Mesenchymal stem cell (in vitro differentiated cells and primary cell): ENCODE results near the gene SUSD2.

ENCODE experiments used
- DNase-seq: peaks from one replicate; pipeline ENCODE4 v3.0.0-alpha.2; 2013
- H2AFZ ChIP-seq: one replicate; pipeline ENCODE4 v1.6.1; 2013; ENCODE audit warnings: low read depth, mild to moderate bottlenecking, control low read depth, inconsistent platforms, low read length, moderate library complexity
- H2AK5ac ChIP-seq: 2 replicates; pipeline ENCODE4 v1.6.1; 2013; ENCODE audit warnings: low read length, moderate library complexity, mild to moderate bottlenecking, inconsistent platforms; ENCODE audit not compliant: severe bottlenecking
- H2BK120ac ChIP-seq: one replicate; pipeline ENCODE4 v1.6.1; 2013; ENCODE audit warnings: low read depth, mild to moderate bottlenecking, inconsistent platforms, low read length, moderate library complexity
- H2BK12ac ChIP-seq, 2 experiments: one replicate each; pipeline ENCODE4 v1.6.1; 2013; ENCODE audit warnings: inconsistent platforms in 2 of 2, low read length in 2 of 2, mild to moderate bottlenecking in 2 of 2, moderate library complexity in 2 of 2, control low read depth in 1 of 2
- H2BK15ac ChIP-seq: one replicate; pipeline ENCODE4 v1.6.1; 2013; ENCODE audit warnings: mild to moderate bottlenecking, low read depth, inconsistent platforms; ENCODE audit not compliant: poor library complexity, severe bottlenecking
- H2BK5ac ChIP-seq: 2 replicates; pipeline ENCODE4 v1.6.1; 2013; ENCODE audit warnings: low read depth, mild to moderate bottlenecking, low read length, control low read depth, inconsistent platforms; ENCODE audit not compliant: poor library complexity, severe bottlenecking
- H3K14ac ChIP-seq, 2 experiments: one replicate each; pipeline ENCODE4 v1.6.1; 2013; ENCODE audit warnings: inconsistent platforms in 2 of 2, low read length in 2 of 2, control low read depth in 1 of 2, mild to moderate bottlenecking in 1 of 2, moderate library complexity in 1 of 2
- H3K18ac ChIP-seq, 2 experiments: one replicate each; pipeline ENCODE4 v1.6.1; 2013; ENCODE audit warnings: inconsistent platforms in 2 of 2, low read length in 2 of 2, control low read depth in 1 of 2, low read depth in 1 of 2, mild to moderate bottlenecking in 1 of 2
- H3K23ac ChIP-seq, 2 experiments: one replicate each; pipeline ENCODE4 v1.6.1; 2013; ENCODE audit warnings: inconsistent platforms in 2 of 2, low read length in 2 of 2, mild to moderate bottlenecking in 2 of 2, moderate library complexity in 2 of 2, control low read depth in 1 of 2
- H3K27ac ChIP-seq: 2 replicates; pipeline ENCODE4 v1.5.1; 2013; ENCODE audit warnings: mild to moderate bottlenecking, moderate library complexity, low read length, control low read depth, inconsistent platforms; ENCODE audit not compliant: poor library complexity, severe bottlenecking
- H3K27me3 ChIP-seq, 2 experiments: 2 replicates each; pipeline versions ENCODE4 v1.6.1 to v1.7.0; 2013; ENCODE audit warnings: low read length in 2 of 2, mild to moderate bottlenecking in 2 of 2, moderate library complexity in 2 of 2, control low read depth in 1 of 2, inconsistent platforms in 1 of 2; ENCODE audit not compliant: control insufficient read depth in 1 of 2, insufficient read depth in 1 of 2
- H3K36me3 ChIP-seq, 2 experiments: 2 replicates each; pipeline versions ENCODE4 v1.6.1 to v1.7.0; 2013; ENCODE audit warnings: low read length in 2 of 2, control low read depth in 1 of 2, inconsistent platforms in 1 of 2, low read depth in 1 of 2, mild to moderate bottlenecking in 1 of 2; ENCODE audit not compliant: insufficient read depth in 2 of 2, control insufficient read depth in 1 of 2
- H3K4ac ChIP-seq, 2 experiments: one replicate each; pipeline ENCODE4 v1.6.1; 2013; ENCODE audit warnings: inconsistent platforms in 2 of 2, low read length in 2 of 2, mild to moderate bottlenecking in 2 of 2, moderate library complexity in 2 of 2, control low read depth in 1 of 2, low read depth in 1 of 2
- H3K4me1 ChIP-seq: 2 replicates; pipeline ENCODE4 v1.6.1; 2013; ENCODE audit warnings: low read depth, low read length, control low read depth; ENCODE audit not compliant: control insufficient read depth, insufficient read depth
- H3K4me2 ChIP-seq: 2 replicates; pipeline ENCODE4 v1.6.1; 2013; ENCODE audit warnings: low read length, mild to moderate bottlenecking, inconsistent platforms; ENCODE audit not compliant: poor library complexity, severe bottlenecking
- H3K4me3 ChIP-seq, 2 experiments: 2 replicates each; pipeline versions ENCODE4 v1.5.1 to v1.7.0; 2013; ENCODE audit warnings: low read length in 2 of 2, mild to moderate bottlenecking in 2 of 2, control low read depth in 1 of 2, low read depth in 1 of 2; ENCODE audit not compliant: insufficient read depth in 1 of 2
- H3K79me1 ChIP-seq: replicated peaks from 2 replicates; pipeline ENCODE4 v1.6.1; 2013; ENCODE audit warnings: mild to moderate bottlenecking, control low read depth, low read length, inconsistent platforms; ENCODE audit not compliant: poor library complexity, severe bottlenecking
- H3K9ac ChIP-seq: 2 replicates; pipeline ENCODE4 v1.7.0; 2013; ENCODE audit warnings: mild to moderate bottlenecking, low read length, moderate library complexity
- H3K9me3 ChIP-seq: 2 replicates; pipeline ENCODE4 v1.7.0; 2013; ENCODE audit warnings: mild to moderate bottlenecking, low read length; ENCODE audit not compliant: control insufficient read depth
- H4K8ac ChIP-seq: one replicate; pipeline ENCODE4 v1.6.1; 2013; ENCODE audit warnings: inconsistent platforms, mild to moderate bottlenecking, low read length, moderate library complexity
- H4K91ac ChIP-seq: one replicate; pipeline ENCODE4 v1.6.1; 2013; ENCODE audit warnings: mild to moderate bottlenecking, low read length, inconsistent platforms
- WGBS: methylation state at CpG from one replicate; pipeline ENCODE4 v1.1.7; 2013; ENCODE audit warnings: mixed read lengths; 5-methylcytosine and 5-hydroxymethylcytosine counted together

SUSD2 gene

DNA sequence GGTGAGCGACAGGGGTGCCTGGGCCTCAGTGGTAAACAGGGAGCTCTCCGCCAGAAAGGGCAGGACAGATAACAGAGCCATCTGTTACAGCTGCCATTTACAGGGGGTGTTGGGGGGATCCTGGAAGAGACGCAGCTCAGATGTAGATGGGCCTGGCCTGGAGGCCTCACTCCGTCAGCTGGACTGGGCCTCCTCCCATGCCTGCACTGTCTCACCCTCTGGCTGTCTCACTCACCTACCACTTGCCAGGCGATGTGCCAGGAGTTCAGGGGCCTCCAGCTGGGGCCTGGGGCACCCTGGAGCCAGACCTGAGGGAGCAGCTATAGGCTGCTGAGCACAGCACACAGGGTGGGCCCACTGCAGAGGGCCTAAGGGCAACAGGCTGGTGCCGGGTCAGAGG lies 16.3 kb upstream of the SUSD2 start:
- H2BK120ac ChIP-seq: no peak overlapping the region
- no peak overlapping the region for H2BK12ac ChIP-seq

DNA sequence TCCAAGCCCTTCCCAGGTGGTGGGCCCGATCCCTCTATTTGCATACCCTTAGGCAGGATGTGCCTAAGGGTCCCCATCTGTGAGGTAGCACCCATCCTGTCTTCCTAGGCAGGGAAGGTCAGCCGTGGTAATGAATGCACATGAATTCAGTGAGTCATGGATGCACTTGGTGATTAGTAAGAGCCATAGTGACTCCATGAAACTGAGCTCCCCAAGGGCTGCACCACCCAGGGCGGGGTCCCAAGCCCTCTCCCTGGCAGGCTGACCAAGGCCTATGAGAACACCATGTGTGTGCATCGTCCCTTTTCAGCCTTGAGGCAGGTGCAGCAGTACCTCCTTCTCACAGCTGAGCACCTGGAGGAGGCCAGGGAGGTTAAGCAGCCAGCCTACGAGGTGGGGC lies 15.6 kb upstream of the SUSD2 start:
- H2BK5ac ChIP-seq: no peak overlapping the region
- H3K4me2 ChIP-seq: no peak overlapping the region
- 86% methylated on average over 5 of the region's 5 CpGs for WGBS
- no peak overlapping the region for H2BK120ac ChIP-seq
- no peak overlapping the region for H3K14ac ChIP-seq
- no peak overlapping the region for H2BK15ac ChIP-seq
- no peak for DNase-seq
- no peaks in the 10 kb centered on the region for H3K9me3 ChIP-seq
- peaks cover 2% of the 10 kb centered on the region for H3K79me1 ChIP-seq
- peaks cover 52 to 94% of the 10 kb centered on the region in 2 experiments for H3K36me3 ChIP-seq
- H3K4me3 ChIP-seq: no peak overlapping the region
- no peak overlapping the region for H3K18ac ChIP-seq
- H3K27ac ChIP-seq: no peak overlapping the region
- no peak overlapping the region for H3K4ac ChIP-seq
- no peak overlapping the region for H3K23ac ChIP-seq
- peaks cover 15% of the 10 kb centered on the region for H3K4me1 ChIP-seq
- peak overlapping the region; percentile 9 for H4K91ac ChIP-seq
- H2AK5ac ChIP-seq: no peak overlapping the region
- H3K27me3 ChIP-seq: no peaks in the 10 kb centered on the region
- H2BK12ac ChIP-seq: peak overlapping the region in 1 of 2 experiments; percentile 4
- H2AFZ ChIP-seq: no peak overlapping the region
- no peak overlapping the region for H4K8ac ChIP-seq
- no peak overlapping the region for H3K9ac ChIP-seq

More for the DNA sequence above, 16.3 kb upstream of the SUSD2 start:
- Histone ChIP-seq H2BK5ac (no peak overlapping the region), H3K36me3 (peaks cover 49 to 88% of the 10 kb centered on the region in 2 experiments), H3K9ac (no peak overlapping the region), H3K4me2 (no peak overlapping the region), H3K27ac (no peak overlapping the region), H3K4me3 (no peak overlapping the region), H4K8ac (no peak overlapping the region), H3K4me1 (peaks cover 15% of the 10 kb centered on the region), H3K27me3 (no peaks in the 10 kb centered on the region), H3K79me1 (peaks cover 7% of the 10 kb centered on the region), H3K18ac (no peak overlapping the region), H3K23ac (no peak overlapping the region), H2BK15ac (peak overlapping the region; percentile 6), H2AK5ac (no peak overlapping the region), H4K91ac (no peak overlapping the region), H3K14ac (no peak overlapping the region), H2AFZ (no peak overlapping the region), H3K9me3 (no peaks in the 10 kb centered on the region), H3K4ac (no peak overlapping the region)
- DNase-seq: no peak
- WGBS: over 99% methylated on average over 6 of the region's 6 CpGs

DNA sequence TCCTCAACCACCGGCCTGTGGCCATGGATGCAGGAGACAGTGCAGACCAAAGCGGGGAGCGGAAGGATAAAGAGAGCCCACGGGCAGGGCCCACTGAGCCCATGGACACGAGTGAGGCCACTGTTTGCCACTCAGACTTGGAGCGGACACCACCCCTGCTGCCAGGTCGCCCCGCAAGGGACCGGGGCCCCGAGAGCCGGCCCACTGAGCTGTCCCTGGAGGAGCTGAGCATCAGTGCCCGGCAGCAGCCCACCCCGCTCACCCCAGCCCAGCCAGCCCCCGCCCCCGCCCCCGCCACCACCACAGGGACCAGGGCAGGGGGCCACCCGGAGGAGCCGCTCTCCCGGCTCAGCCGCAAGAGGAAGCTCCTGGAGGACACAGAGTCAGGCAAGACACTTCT lies 14.5 kb upstream of the SUSD2 start:
- Histone ChIP-seq H2BK12ac (no peak overlapping the region), H3K14ac (no peak overlapping the region), H4K8ac (no peak overlapping the region), H3K4me3 (no peak overlapping the region), H2BK15ac (no peak overlapping the region), H3K9me3 (no peaks in the 10 kb centered on the region), H3K9ac (no peak overlapping the region), H3K4me1 (peaks cover 15% of the 10 kb centered on the region), H3K27ac (no peak overlapping the region), H3K4me2 (no peak overlapping the region), H2BK120ac (no peak overlapping the region), H3K36me3 (peaks cover 63 to 96% of the 10 kb centered on the region in 2 experiments), H3K18ac (no peak overlapping the region), H3K23ac (no peak overlapping the region), H2AK5ac (no peak overlapping the region), H4K91ac (no peak overlapping the region), H2AFZ (no peak overlapping the region), H3K27me3 (no peaks in the 10 kb centered on the region), H3K79me1 (no peaks in the 10 kb centered on the region), H2BK5ac (no peak overlapping the region), H3K4ac (no peak overlapping the region)
- no peak for DNase-seq
- 98% methylated on average over 20 of the region's 20 CpGs for WGBS

- H4K8ac ChIP-seq: peak overlapping the region; percentile 9
- H3K4ac ChIP-seq: no peak overlapping the region
- no peaks in the 10 kb centered on the region for H3K9me3 ChIP-seq
These were observed 11.7 kb upstream of the SUSD2 start for GRCh38 chr22:24169439-24170058.

More at GRCh38 chr22:24169439-24170058, 11.7 kb upstream of the SUSD2 start:
- H2BK120ac ChIP-seq: no peak overlapping the region
- no peak overlapping the region for H2BK5ac ChIP-seq
- H3K23ac ChIP-seq: no peak overlapping the region
- H2BK12ac ChIP-seq: no peak overlapping the region
- peaks cover 15% of the 10 kb centered on the region for H3K4me1 ChIP-seq
- DNase-seq: no peak
- no peaks in the 10 kb centered on the region for H3K79me1 ChIP-seq
- H3K27ac ChIP-seq: no peak overlapping the region
- 91% methylated on average over 12 of the region's 12 CpGs for WGBS
- no peak overlapping the region for H3K9ac ChIP-seq
- H3K4me3 ChIP-seq: no peak overlapping the region
- H2AFZ ChIP-seq: no peak overlapping the region
- no peak overlapping the region for H2BK15ac ChIP-seq
- H4K91ac ChIP-seq: peak overlapping the region; percentile 31
- H3K18ac ChIP-seq: no peak overlapping the region
- H3K14ac ChIP-seq: no peak overlapping the region
- no peaks in the 10 kb centered on the region for H3K27me3 ChIP-seq
- peaks cover 78 to 94% of the 10 kb centered on the region in 2 experiments for H3K36me3 ChIP-seq
- H2AK5ac ChIP-seq: no peak overlapping the region
- H3K4me2 ChIP-seq: no peak overlapping the region
